NCI-H2196 (cell line): Measurements from ENCODE around the gene CLTB.
"Not testable (repeated sequence)": the region's sequence is repeated elsewhere in the genome, so short reads cannot be mapped to it uniquely, and the experiment has no call there.

Experiments used
- DNase-seq: peaks from one replicate; lab custom pipeline; 2025; ENCODE audit not compliant: unreplicated experiment; lab: John Stamatoyannopoulos, UW

The CLTB gene

GRCh38 chr5:176415952-176416924, at the start of gene CLTB:
Gene CLTB (minus strand): TSS chr5:176416539. CDS start chr5:176416363, 176 bp downstream.
- peak; percentile 93 for DNase-seq

GRCh38 chr5:176463113-176463764, 46.9 kb upstream of the CLTB start:
- DNase-seq = no peak

- no peak for DNase-seq
Observed at GRCh38 chr5:176461349-176461748, 45.0 kb upstream of the CLTB start.

- DNase-seq = no peak
Observed at GRCh38 chr5:176458904-176459561, 42.7 kb upstream of the CLTB start.

- no peak for DNase-seq
Observed at GRCh38 chr5:176454724-176455394, 38.5 kb upstream of the CLTB start.

DNA sequence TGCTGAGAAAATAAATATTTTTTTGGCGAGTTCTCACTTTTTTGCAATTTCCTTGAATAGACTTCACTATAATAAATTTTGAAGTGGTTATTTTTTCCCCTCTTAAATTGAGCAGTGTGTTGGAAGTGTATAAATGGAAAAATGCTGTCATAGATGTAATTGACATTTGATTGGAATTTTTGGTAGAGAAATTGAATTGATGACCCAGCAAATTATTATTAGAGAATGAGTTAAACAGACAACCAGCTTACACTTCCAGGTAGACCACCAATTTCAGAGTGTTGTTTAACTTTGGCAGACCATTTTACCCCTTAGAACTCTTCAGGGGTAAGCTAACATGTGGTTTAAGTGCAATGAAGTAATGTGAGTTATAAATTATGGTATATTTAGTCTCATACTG, 33.7 kb upstream of the CLTB start:
- no peak for DNase-seq

DNA sequence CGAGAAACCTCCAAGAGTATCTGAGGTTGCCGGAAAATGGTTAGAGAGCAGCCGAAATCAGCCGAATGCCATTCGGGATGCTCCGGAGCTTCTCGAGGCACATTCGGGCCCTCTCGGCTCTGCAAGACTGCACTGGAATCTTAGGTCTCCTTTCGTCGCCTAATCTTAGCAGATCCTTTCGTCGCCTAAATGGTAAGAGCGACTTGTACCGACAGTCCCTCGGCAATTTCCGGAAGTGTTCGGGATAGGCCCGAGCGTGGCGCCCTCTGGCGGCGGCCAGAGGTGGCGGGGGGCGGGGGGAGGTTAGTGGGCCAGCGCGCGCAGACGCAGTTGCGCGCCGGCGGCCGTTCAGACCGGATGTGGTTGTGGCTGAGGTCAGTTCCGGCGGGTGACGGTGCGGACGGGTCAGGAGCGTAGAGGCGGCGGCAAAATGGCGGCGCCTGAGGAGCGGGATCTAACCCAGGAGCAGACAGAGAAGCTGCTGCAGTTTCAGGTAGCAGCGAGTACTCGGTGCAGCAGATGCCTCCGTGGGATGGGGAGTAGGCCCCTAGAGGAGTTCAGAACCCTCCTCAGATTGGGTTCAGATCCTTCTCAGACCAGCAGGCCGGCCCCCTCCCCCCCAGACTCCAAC, 31.8 kb upstream of the CLTB start, which contains the start of gene FAF2:
FAF2 (plus strand) TSS at position 408 of the 631 bp plus-strand sequence; CDS start at position 431, 23 bp downstream.
- peak; percentile 95 for DNase-seq

DNA sequence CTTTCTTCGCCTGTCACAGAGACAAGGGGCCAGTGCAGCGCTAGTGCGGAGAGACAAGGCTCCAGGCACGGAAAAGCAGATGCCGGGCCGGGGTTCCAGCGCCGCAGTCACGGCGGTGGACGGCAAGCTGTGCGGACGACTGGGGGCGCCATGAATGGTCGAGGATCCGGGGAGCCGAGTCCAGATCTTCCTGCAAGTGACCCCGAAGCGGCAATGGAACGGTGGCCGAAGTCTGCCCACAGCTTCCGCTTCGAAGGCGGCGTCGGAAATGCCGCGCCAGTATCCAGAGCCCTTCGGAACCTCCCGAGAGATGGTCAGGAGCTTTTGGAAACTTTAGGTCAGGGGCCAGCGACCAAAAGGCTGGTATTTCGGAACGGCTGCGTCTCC, 31.2 kb upstream of the CLTB start:
- DNase-seq = no peak

- no peak for DNase-seq
Observed at GRCh38 chr5:176446884-176447590, 30.7 kb upstream of the CLTB start.

DNA sequence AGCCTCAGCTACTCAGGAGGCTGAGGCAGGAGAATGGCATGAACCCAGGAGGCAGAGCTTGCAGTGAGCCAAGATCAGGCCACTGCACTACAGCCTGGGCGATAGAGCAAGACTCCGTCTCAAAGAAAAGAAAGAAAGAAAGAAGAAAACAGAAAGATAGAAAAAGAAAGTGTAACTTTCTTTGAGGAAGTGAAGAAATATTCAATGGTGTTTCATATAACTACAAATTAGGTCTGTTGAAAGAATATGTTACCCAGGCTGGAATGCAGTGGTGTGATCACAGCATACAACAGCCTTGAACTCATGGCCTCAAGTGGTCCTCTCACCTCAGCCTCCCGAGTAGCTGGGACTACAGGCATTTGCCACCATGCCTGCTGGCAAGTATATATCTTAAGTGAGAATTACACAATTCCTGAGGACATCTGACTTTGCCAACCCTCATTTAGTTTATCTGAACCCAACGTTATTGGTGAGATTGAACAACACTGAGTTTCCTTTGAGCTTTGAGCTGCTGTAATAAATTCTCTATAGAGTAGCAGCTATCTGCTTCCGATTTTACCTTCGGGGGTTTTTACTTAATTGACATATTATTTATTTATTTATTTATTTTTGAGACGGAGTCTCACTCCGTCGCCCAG, 29.8 kb upstream of the CLTB start:
- DNase-seq = no peak

DNA sequence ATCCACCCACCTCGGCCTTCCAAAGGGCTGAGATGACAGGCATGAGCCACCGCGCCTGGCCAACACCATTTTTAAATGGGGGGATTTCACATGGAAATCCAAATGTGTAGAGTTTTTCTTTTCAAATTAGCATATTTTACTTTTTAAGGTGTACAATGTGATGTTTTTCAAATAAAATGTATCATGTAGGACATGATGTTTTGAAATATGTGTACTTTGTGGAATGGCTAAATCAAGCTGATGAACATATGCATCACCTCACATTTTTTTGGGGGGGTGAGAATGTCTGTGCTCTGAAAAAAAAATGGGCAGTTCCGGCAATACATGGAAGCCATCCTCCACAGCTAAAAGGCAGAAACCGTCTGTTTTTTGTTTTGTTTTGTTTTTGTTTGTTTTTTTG, 28.4 kb upstream of the CLTB start:
- no peak for DNase-seq

GRCh38 chr5:176442911-176443310, 26.6 kb upstream of the CLTB start:
- not testable (repeated sequence) for DNase-seq

DNA sequence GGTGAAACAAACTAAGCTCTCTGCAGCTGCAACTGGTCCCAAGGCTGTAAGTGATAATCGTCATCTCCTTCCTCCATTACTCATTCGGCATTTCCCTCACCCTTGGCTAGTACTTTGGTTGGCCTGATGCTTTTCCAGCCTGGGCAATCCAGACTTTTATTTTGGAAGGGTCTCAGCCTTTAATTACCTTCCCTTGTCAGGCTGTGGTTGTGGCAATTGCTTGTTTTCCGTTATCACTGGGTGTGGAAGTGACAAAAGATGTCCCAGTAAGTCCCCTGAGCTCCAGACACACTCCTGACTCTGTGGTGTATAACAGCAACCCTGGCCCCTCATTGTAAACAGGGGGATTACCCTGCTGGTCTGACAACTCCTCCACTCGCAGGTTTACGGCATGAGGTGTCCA, 25.6 kb upstream of the CLTB start:
- no peak for DNase-seq

DNA sequence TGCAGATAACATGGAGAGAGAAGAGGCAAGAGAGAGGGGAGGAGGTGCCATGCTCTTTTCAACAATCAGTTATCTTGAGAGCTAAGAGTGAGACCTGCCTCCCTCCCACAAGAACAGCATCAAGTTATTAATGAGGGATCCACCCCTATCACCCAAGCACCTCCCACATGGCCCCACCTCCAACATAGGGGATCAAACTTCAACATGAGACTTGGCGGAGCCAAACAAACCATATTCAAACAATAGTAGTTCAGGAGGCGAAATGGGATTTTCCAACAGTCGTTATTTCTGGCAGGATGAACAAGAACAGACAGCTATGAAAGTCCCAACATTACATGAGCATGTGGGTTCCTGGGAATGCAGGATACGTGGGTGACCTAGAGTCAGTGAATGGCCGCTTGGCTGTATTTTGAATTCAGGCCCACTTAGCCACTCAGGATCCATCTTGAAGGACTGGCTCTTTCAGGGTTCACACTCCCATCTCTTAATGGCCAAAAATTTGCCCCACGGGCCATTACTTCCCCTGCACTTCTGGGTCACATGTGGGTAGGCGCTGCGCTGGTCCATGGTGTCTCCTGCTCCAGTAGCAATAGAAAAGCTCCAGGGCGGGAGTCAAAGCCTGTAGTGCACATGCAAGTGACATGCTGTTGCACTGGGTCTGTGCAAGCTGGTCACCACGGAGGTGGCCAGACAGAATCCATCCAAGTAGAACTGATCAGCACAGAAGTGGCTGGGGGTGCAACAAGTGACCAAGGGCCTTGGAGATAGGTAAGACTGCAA, 24.8 kb upstream of the CLTB start:
- no peak for DNase-seq

- no peak for DNase-seq
Observed at GRCh38 chr5:176438959-176439757, 22.8 kb upstream of the CLTB start.

- no peak for DNase-seq
Observed at GRCh38 chr5:176436656-176437055, 20.3 kb upstream of the CLTB start.

DNA sequence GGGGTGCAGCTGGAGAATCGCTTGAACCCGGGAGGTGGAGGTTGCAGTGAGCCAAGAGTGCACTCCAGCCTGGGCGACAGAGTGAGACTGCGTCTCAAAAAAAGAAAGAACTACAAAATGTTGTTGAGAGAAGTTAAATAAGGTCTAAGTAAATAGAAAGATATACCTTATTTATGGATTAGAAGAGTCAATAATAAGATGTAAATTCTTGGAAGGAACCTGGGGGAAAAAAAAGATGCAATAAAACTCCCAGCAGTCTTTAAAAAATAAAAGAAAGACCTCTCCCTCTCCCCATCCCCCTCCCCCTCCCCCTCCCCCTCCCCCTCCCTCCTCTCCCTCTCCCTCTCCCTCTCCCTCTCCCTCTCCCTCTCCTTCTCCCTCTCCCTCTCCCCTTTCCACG, 16.4 kb upstream of the CLTB start:
- no peak for DNase-seq

DNA sequence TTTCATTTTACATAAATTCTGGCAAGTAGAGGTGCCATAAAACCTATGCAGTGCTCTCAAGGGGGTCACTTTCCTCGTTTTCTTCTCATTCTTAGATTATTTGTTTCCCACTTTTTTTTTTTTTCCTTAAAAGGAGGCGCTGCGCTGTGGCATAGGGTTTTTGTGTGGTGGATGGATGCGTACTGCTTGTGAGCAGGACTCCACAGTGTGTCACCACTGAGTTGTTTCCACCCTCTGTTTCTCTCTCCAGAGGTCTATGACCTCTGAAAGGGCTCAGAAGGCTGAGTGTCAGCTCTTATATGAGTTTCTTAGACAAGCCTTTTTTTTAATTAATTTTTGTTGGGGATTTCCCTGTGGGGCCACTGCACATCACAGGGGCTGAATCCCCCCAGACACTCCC, 13.6 kb upstream of the CLTB start:
- DNase-seq = no peak
